HS-5 (cell line): Measurements from ENCODE around the gene ACAD8.
"Not testable (repeated sequence)": the region's sequence is repeated elsewhere in the genome, so short reads cannot be mapped to it uniquely, and the experiment has no call there.

Source experiments
- DNase-seq: peaks from one replicate; pipeline ENCODE4 v3.0.0-alpha.2; 2012; ENCODE audit warnings: low read depth

Gene ACAD8

GRCh38 chr11:134267461-134267860, 14.1 kb downstream of the ACAD8 start:
- no peak for DNase-seq

- DNase-seq, result no peak
Observed at GRCh38 chr11:134267966-134268365, 14.6 kb downstream of the ACAD8 start.

- no peak for DNase-seq
Observed at GRCh38 chr11:134270250-134270714, 16.9 kb downstream of the ACAD8 start.

GRCh38 chr11:134271978-134272377, 18.6 kb downstream of the ACAD8 start:
- DNase-seq, result no peak

GRCh38 chr11:134272381-134273316, 19.3 kb downstream of the ACAD8 start:
- no peak for DNase-seq

- DNase-seq, result no peak
Observed at GRCh38 chr11:134273317-134273712, 19.9 kb downstream of the ACAD8 start.

GRCh38 chr11:134275188-134275533, 21.8 kb downstream of the ACAD8 start:
- no peak for DNase-seq

- DNase-seq, result no peak
Observed at GRCh38 chr11:134275534-134276395, 22.4 kb downstream of the ACAD8 start, which contains the start of gene GLB1L3. GLB1L3 (plus strand) TSS chr11:134276379; CDS start chr11:134276741, 362 bp downstream.

GRCh38 chr11:134276396-134277182, 23.2 kb downstream of the ACAD8 start:
- no peak for DNase-seq

GRCh38 chr11:134277183-134278001, 24.0 kb downstream of the ACAD8 start:
- no peak for DNase-seq

- DNase-seq, result no peak
Observed at GRCh38 chr11:134278356-134278755, 25.0 kb downstream of the ACAD8 start.

- DNase-seq, result not testable (repeated sequence)
Observed at GRCh38 chr11:134281635-134282034, 28.3 kb downstream of the ACAD8 start.

- no peak for DNase-seq
Observed at GRCh38 chr11:134282121-134283045, 29.0 kb downstream of the ACAD8 start.

- DNase-seq, result no peak
Observed at GRCh38 chr11:134283461-134284230, 30.3 kb downstream of the ACAD8 start.

- not testable (repeated sequence) for DNase-seq
Observed at GRCh38 chr11:134284349-134284748, 31.0 kb downstream of the ACAD8 start.

- DNase-seq, result no peak
Observed at GRCh38 chr11:134287561-134287960, 34.2 kb downstream of the ACAD8 start.

- DNase-seq, result no peak
Observed at GRCh38 chr11:134288486-134288885, 35.1 kb downstream of the ACAD8 start.

- no peak for DNase-seq
Observed at GRCh38 chr11:134289167-134289566, 35.8 kb downstream of the ACAD8 start.

GRCh38 chr11:134289789-134290188, 36.4 kb downstream of the ACAD8 start:
- DNase-seq, result no peak
